Hematopoietic multipotent progenitor cell treated with erythropoietin and hydrocortisone succinate and interleukin-3 and kit ligand, for 15 days (in vitro differentiated cells): ENCODE data around the gene MAFF.
"Not testable (repeated sequence)": the region's sequence is repeated elsewhere in the genome, so short reads cannot be mapped to it uniquely, and the experiment has no call there.

Source experiments
- DNase-seq: peaks from one replicate; pipeline ENCODE4 v3.0.0-alpha.2; 2015; ENCODE audit warnings: low spot score

Gene MAFF

GRCh38 chr22:38223289-38223960 is 21.6 kb downstream of the MAFF start:
- no peak for DNase-seq

- DNase-seq = no peak
Measured at GRCh38 chr22:38226853-38227649, 25.3 kb downstream of the MAFF start.

- no peak for DNase-seq
Measured at GRCh38 chr22:38228326-38228872, 26.6 kb downstream of the MAFF start.

- DNase-seq = peak; percentile 43
Measured at GRCh38 chr22:38228873-38229740, 27.3 kb downstream of the MAFF start.

GRCh38 chr22:38230108-38230825 is 28.5 kb downstream of the MAFF start:
- peak; percentile 62 for DNase-seq

- no peak for DNase-seq
Measured at GRCh38 chr22:38230916-38231315, 29.1 kb downstream of the MAFF start.

- DNase-seq = no peak
Measured at GRCh38 chr22:38232196-38232595, 30.4 kb downstream of the MAFF start.

GRCh38 chr22:38233427-38233826 is 31.6 kb downstream of the MAFF start:
- DNase-seq = no peak

- DNase-seq = not testable (repeated sequence)
Measured at GRCh38 chr22:38233856-38234255, 32.1 kb downstream of the MAFF start.

GRCh38 chr22:38235240-38235850 is 33.6 kb downstream of the MAFF start:
- no peak for DNase-seq

- DNase-seq = no peak
Measured at GRCh38 chr22:38236786-38237185, 35.0 kb downstream of the MAFF start.

- no peak for DNase-seq
Measured at GRCh38 chr22:38238519-38239071, 36.8 kb downstream of the MAFF start.

- DNase-seq = no peak
Measured at GRCh38 chr22:38239101-38239761, 37.4 kb downstream of the MAFF start.

- DNase-seq = no peak
Measured at GRCh38 chr22:38240734-38241252, 39.0 kb downstream of the MAFF start.

- DNase-seq = no peak
Measured at GRCh38 chr22:38243007-38243765, 41.4 kb downstream of the MAFF start.

- DNase-seq = no peak
Measured at GRCh38 chr22:38244106-38244505, 42.3 kb downstream of the MAFF start.

GRCh38 chr22:38246046-38246658 is 44.4 kb downstream of the MAFF start:
- no peak for DNase-seq

GRCh38 chr22:38246692-38247091 is 44.9 kb downstream of the MAFF start:
- no peak for DNase-seq

- DNase-seq = no peak
Measured at GRCh38 chr22:38247713-38248112, 45.9 kb downstream of the MAFF start.
